Lower leg skin (tissue), 3 donors: ENCODE data around the gene SPSB1.

Experiments
- CTCF ChIP-seq, 3 donors: fragments of 450-650 bp; IDR thresholded peaks; one replicate each; pipeline ENCODE4 v1.5.1; 2016; ENCODE audit warnings: antibody characterized with exemption in 3 of 3, mild to moderate bottlenecking in 3 of 3, moderate library complexity in 2 of 3
- POLR2A ChIP-seq, 2 donors: fragments of 450-650 bp; IDR thresholded peaks; one replicate each; pipeline ENCODE4 v1.6.1; 2016 to 2017; ENCODE audit warnings: antibody characterized with exemption in 2 of 2, mild to moderate bottlenecking in 1 of 2, moderate library complexity in 1 of 2

- no peak for TF ChIP-seq CTCF (IDR thresholded peaks at IDR 0.05)
- TF ChIP-seq POLR2A (IDR thresholded peaks at IDR 0.05): no peak
Observed at GRCh38 chr1:9284061-9284460, 8.6 kb upstream of the SPSB1 start.
